Liver (tissue), 9 donors: ENCODE results near the gene FLT1. TPM values are rescaled to one million over a fixed set of nuclear protein-coding genes. Genes with fewer than 3 reads are reported as not detected.

Experiments used
- DNase-seq: peaks from one replicate; pipeline ENCODE4 v3.0.0-alpha.2; 2017; ENCODE audit warnings: low spot score
- H3K27ac ChIP-seq, 2 donors: one replicate each; pipeline ENCODE4 v1.7.0; 2013; ENCODE audit warnings: inconsistent platforms in 2 of 2, low read length in 2 of 2, control low read depth in 1 of 2, low read depth in 1 of 2, mild to moderate bottlenecking in 1 of 2
- H3K27me3 ChIP-seq, 4 donors: one replicate each; pipeline versions ENCODE4 v1.6.1 to v1.7.0; 2013; ENCODE audit warnings: low read length in 3 of 4, inconsistent platforms in 1 of 4, mild to moderate bottlenecking in 1 of 4, moderate library complexity in 1 of 4; ENCODE audit not compliant: control insufficient read depth in 4 of 4, insufficient read depth in 4 of 4
- H3K36me3 ChIP-seq, 4 donors: one replicate each; pipeline versions ENCODE4 v1.6.1 to v1.7.0; 2013; ENCODE audit warnings: low read length in 3 of 4, mild to moderate bottlenecking in 3 of 4, low read depth in 1 of 4, moderate library complexity in 1 of 4; ENCODE audit not compliant: control insufficient read depth in 4 of 4, insufficient read depth in 3 of 4
- H3K4me1 ChIP-seq, 4 donors: one replicate each; pipeline versions ENCODE4 v1.6.1 to v1.7.0; 2013; ENCODE audit warnings: low read length in 3 of 4, mild to moderate bottlenecking in 3 of 4, moderate library complexity in 1 of 4; ENCODE audit not compliant: control insufficient read depth in 4 of 4, insufficient read depth in 4 of 4
- H3K4me3 ChIP-seq, 3 donors: one replicate each; pipeline versions ENCODE4 v1.6.1 to v1.7.0; 2013; ENCODE audit warnings: low read length in 3 of 3, control low read depth in 1 of 3, low read depth in 1 of 3, mild to moderate bottlenecking in 1 of 3
- H3K9ac ChIP-seq, 2 donors: one replicate each; pipeline ENCODE4 v1.7.0; 2013; ENCODE audit warnings: low read length in 2 of 2, mild to moderate bottlenecking in 2 of 2, moderate library complexity in 2 of 2, control low read depth in 1 of 2, low read depth in 1 of 2
- H3K9me3 ChIP-seq, 4 donors: one replicate each; pipeline versions ENCODE4 v1.6.1 to v1.7.0; 2013; ENCODE audit warnings: low read length in 3 of 4; ENCODE audit not compliant: control insufficient read depth in 4 of 4
- EGR1 ChIP-seq, 2 donors: IDR thresholded peaks; 2 replicates each; pipeline ENCODE4 v1.6.1; 2016 to 2018; ENCODE audit warnings: antibody characterized with exemption in 2 of 2, low read depth in 2 of 2
- FOXA1 ChIP-seq: IDR thresholded peaks from 2 replicates; pipeline ENCODE4 v1.6.1; 2016; ENCODE audit warnings: antibody characterized with exemption
- FOXA2 ChIP-seq: IDR thresholded peaks from 2 replicates; pipeline ENCODE4 v1.6.1; 2016; ENCODE audit warnings: antibody characterized with exemption
- GABPA ChIP-seq, 2 donors: IDR thresholded peaks in 1 of 2; conservative IDR thresholded peaks in 1 of 2; 2 replicates each; pipeline ENCODE4 v1.6.1; 2016; ENCODE audit warnings: antibody characterized with exemption in 2 of 2, mild to moderate bottlenecking in 1 of 2, moderate library complexity in 1 of 2
- HNF4A ChIP-seq, 2 donors: conservative IDR thresholded peaks; 2 replicates each; pipeline ENCODE4 v1.6.1; 2016; ENCODE audit warnings: antibody characterized with exemption in 2 of 2, mild to moderate bottlenecking in 2 of 2
- HNF4G ChIP-seq: IDR thresholded peaks from 2 replicates; pipeline ENCODE4 v1.6.1; 2016; ENCODE audit warnings: antibody characterized with exemption
- JUND ChIP-seq, 2 donors: IDR thresholded peaks; 2 replicates each; pipeline ENCODE4 v1.6.1; 2016; ENCODE audit warnings: antibody characterized with exemption in 2 of 2
- NR2F2 ChIP-seq: IDR thresholded peaks from 2 replicates; pipeline ENCODE4 v1.6.1; 2016; ENCODE audit warnings: antibody characterized with exemption
- RAD21 ChIP-seq, 2 donors: IDR thresholded peaks; 2 replicates each; pipeline ENCODE4 v1.6.1; 2016; ENCODE audit warnings: antibody characterized with exemption in 2 of 2, mild to moderate bottlenecking in 2 of 2
- RXRA ChIP-seq, 2 donors: IDR thresholded peaks; 2 replicates each; pipeline ENCODE4 v1.6.1; 2017 to 2018; ENCODE audit warnings: antibody characterized with exemption in 2 of 2, mild to moderate bottlenecking in 1 of 2
- SP1 ChIP-seq: IDR thresholded peaks from 2 replicates; pipeline ENCODE4 v1.6.1; 2018; ENCODE audit warnings: antibody characterized with exemption, mild to moderate bottlenecking
- TAF1 ChIP-seq: conservative IDR thresholded peaks from 2 replicates; pipeline ENCODE4 v1.6.1; 2016; ENCODE audit warnings: antibody characterized with exemption, mild to moderate bottlenecking
- YY1 ChIP-seq: IDR thresholded peaks from 2 replicates; pipeline ENCODE4 v1.6.1; 2016; ENCODE audit warnings: antibody characterized with exemption, mild to moderate bottlenecking
- WGBS: extraction: QIAGEN DNeasy Blood & Tissue Kit; methylation state at CpG from one replicate; pipeline ENCODE4 v1.1.7; 2013; 5-methylcytosine and 5-hydroxymethylcytosine counted together
- polyA plus RNA-seq, 2 donors: library from polyadenylated mRNA; stranded (reverse) in 1 of 2; unstranded in 1 of 2; fragments of 200-250 nt in 1 of 2; fragments of >200 nt in 1 of 2; fragmentation: Nextera tagmentation in 1 of 2; extraction: Ambion mirVana in 1 of 2; gene quantifications; one replicate each; pipeline versions ENCODE4 v1.2.1 to v1.2.3, GENCODE V29; 2013 to 2015
- total RNA-seq, 2 donors: library from RNA; depleted of rRNA; stranded (reverse); fragments of >200 nt; gene quantifications; one replicate each; pipeline ENCODE4 v1.2.3, GENCODE V29; 2014
- TF ChIP-seq, protein P1 (sequence below): fragments of 150-350 bp; IDR thresholded peaks from 2 replicates; pipeline ENCODE4 v1.5.1; 2017; ENCODE audit warnings: improper control_type of control experiment, low read depth, low read length; ENCODE audit not compliant: missing input control
- TF ChIP-seq, protein P2 (sequence below): IDR thresholded peaks from 2 replicates; pipeline ENCODE4 v1.6.1; 2016; ENCODE audit warnings: antibody characterized with exemption, mild to moderate bottlenecking
- TF ChIP-seq, protein P3 (sequence below): IDR thresholded peaks from 2 replicates; pipeline ENCODE4 v1.6.1; 2016; ENCODE audit warnings: antibody characterized with exemption
- TF ChIP-seq, protein P4 (sequence below): IDR thresholded peaks from 2 replicates; pipeline ENCODE4 v1.6.1; 2016; ENCODE audit warnings: antibody characterized with exemption
- TF ChIP-seq, protein P5 (sequence below): IDR thresholded peaks from 2 replicates; pipeline ENCODE4 v1.6.1; 2016; ENCODE audit warnings: antibody characterized with exemption
- donor health status: healthy.
- donor health status: healthy.
- donor health status: healthy.
- donor health status: healthy.
- donor health status: healthy.

Gene FLT1
- total and polyA plus RNA-seq, 4 donors, result 4.1 to 19.7 (median 9.3) TPM

DNA sequence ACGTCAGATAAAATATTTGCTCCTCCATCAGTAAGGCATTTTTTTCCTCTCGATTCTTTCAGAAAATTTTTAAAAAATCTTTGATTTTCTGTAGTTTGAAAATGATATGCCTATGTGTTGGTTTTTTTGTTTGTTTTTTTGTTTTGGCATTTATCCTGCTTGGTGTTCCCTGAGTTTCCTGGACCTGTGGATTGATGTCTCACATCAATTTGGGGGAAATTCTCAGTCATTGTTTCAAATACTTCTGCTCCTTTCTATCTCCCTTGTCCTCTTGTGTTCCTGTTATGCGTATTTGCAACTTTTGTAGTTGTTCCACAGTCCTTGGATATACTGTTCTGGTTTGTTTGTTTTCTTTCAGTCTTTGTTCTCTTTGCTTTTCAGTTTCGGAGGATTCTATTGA, 18.8 kb upstream of the FLT1 start:
- Histone ChIP-seq H3K36me3 (no peaks in the 10 kb centered on the region), H3K27ac (no peak overlapping the region), H3K4me3 (no peak overlapping the region), H3K9ac (no peak overlapping the region), H3K27me3 (no peaks in the 10 kb centered on the region), H3K4me1 (no peaks in the 10 kb centered on the region), H3K9me3 (peaks cover 0 to 4% (median 0%) of the 10 kb centered on the region in 4 donors)
- no peak for TF ChIP-seq GABPA (IDR thresholded peaks at IDR 0.05 in 1 of 2, conservative IDR thresholded peaks at IDR 0.05 in 1 of 2)
- TF ChIP-seq YY1, result no peak
- no peak for TF ChIP-seq RXRA (IDR thresholded peaks at IDR 0.05)
- TF ChIP-seq EGR1 (IDR thresholded peaks at IDR 0.05; ENCODE audit: low read depth in 2 of 2), result no peak
- TF ChIP-seq, protein P1, sequence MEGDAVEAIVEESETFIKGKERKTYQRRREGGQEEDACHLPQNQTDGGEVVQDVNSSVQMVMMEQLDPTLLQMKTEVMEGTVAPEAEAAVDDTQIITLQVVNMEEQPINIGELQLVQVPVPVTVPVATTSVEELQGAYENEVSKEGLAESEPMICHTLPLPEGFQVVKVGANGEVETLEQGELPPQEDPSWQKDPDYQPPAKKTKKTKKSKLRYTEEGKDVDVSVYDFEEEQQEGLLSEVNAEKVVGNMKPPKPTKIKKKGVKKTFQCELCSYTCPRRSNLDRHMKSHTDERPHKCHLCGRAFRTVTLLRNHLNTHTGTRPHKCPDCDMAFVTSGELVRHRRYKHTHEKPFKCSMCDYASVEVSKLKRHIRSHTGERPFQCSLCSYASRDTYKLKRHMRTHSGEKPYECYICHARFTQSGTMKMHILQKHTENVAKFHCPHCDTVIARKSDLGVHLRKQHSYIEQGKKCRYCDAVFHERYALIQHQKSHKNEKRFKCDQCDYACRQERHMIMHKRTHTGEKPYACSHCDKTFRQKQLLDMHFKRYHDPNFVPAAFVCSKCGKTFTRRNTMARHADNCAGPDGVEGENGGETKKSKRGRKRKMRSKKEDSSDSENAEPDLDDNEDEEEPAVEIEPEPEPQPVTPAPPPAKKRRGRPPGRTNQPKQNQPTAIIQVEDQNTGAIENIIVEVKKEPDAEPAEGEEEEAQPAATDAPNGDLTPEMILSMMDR, result no peak
- TF ChIP-seq HNF4G, result no peak
- no peak for TF ChIP-seq HNF4A (conservative IDR thresholded peaks at IDR 0.05)
- TF ChIP-seq JUND (IDR thresholded peaks at IDR 0.05), result no peak
- TF ChIP-seq TAF1, result no peak
- TF ChIP-seq, protein P2, sequence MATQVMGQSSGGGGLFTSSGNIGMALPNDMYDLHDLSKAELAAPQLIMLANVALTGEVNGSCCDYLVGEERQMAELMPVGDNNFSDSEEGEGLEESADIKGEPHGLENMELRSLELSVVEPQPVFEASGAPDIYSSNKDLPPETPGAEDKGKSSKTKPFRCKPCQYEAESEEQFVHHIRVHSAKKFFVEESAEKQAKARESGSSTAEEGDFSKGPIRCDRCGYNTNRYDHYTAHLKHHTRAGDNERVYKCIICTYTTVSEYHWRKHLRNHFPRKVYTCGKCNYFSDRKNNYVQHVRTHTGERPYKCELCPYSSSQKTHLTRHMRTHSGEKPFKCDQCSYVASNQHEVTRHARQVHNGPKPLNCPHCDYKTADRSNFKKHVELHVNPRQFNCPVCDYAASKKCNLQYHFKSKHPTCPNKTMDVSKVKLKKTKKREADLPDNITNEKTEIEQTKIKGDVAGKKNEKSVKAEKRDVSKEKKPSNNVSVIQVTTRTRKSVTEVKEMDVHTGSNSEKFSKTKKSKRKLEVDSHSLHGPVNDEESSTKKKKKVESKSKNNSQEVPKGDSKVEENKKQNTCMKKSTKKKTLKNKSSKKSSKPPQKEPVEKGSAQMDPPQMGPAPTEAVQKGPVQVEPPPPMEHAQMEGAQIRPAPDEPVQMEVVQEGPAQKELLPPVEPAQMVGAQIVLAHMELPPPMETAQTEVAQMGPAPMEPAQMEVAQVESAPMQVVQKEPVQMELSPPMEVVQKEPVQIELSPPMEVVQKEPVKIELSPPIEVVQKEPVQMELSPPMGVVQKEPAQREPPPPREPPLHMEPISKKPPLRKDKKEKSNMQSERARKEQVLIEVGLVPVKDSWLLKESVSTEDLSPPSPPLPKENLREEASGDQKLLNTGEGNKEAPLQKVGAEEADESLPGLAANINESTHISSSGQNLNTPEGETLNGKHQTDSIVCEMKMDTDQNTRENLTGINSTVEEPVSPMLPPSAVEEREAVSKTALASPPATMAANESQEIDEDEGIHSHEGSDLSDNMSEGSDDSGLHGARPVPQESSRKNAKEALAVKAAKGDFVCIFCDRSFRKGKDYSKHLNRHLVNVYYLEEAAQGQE, result no peak
- no peak for TF ChIP-seq FOXA2
- no peak for TF ChIP-seq FOXA1
- TF ChIP-seq, protein P3, sequence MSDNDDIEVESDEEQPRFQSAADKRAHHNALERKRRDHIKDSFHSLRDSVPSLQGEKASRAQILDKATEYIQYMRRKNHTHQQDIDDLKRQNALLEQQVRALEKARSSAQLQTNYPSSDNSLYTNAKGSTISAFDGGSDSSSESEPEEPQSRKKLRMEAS, result no peak
- TF ChIP-seq, protein P4, sequence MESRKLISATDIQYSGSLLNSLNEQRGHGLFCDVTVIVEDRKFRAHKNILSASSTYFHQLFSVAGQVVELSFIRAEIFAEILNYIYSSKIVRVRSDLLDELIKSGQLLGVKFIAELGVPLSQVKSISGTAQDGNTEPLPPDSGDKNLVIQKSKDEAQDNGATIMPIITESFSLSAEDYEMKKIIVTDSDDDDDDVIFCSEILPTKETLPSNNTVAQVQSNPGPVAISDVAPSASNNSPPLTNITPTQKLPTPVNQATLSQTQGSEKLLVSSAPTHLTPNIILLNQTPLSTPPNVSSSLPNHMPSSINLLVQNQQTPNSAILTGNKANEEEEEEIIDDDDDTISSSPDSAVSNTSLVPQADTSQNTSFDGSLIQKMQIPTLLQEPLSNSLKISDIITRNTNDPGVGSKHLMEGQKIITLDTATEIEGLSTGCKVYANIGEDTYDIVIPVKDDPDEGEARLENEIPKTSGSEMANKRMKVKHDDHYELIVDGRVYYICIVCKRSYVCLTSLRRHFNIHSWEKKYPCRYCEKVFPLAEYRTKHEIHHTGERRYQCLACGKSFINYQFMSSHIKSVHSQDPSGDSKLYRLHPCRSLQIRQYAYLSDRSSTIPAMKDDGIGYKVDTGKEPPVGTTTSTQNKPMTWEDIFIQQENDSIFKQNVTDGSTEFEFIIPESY, result no peak
- TF ChIP-seq SP1, result no peak
- TF ChIP-seq, protein P5, sequence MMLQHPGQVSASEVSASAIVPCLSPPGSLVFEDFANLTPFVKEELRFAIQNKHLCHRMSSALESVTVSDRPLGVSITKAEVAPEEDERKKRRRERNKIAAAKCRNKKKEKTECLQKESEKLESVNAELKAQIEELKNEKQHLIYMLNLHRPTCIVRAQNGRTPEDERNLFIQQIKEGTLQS, result no peak
- no peak for TF ChIP-seq NR2F2
- TF ChIP-seq RAD21 (IDR thresholded peaks at IDR 0.05), result no peak
- 77% methylated on average over 4 of the region's 4 CpGs for WGBS
- no peak for DNase-seq
